Activated B cell treated with CpG ODN at 0.5 μM for 24 hours (primary cell): ENCODE data around the gene ESRRG. TPM values are rescaled to one million over a fixed set of nuclear protein-coding genes. Genes with fewer than 3 reads are reported as not detected.

Experiments used
- ATAC-seq: fragments of 200-7000 bp; cut with Tn5 transposase; one replicate; pipeline ENCODE4 v1.10.0; 2021; ENCODE audit warnings: low read depth, mild to moderate bottlenecking, moderate library complexity
- CTCF ChIA-PET: fragments of 350-600 bp; sonication (Branson Sonifier 250); formaldehyde crosslinking; loops from one replicate; lab custom pipeline; 2021; ENCODE audit warnings: antibody characterized with exemption; lab: Charles Lee
- POLR2A ChIA-PET: fragments of 350-600 bp; sonication (Branson Sonifier 250); formaldehyde crosslinking; loops from one replicate; lab custom pipeline; 2021; ENCODE audit warnings: antibody characterized with exemption; lab: Charles Lee
- DNase-seq: peaks from one replicate; pipeline ENCODE4 v3.0.0; 2022
- H3K27ac Mint-ChIP-seq: one replicate; pipeline ENCODE4 v1.8.0; 2020; ENCODE audit warnings: mixed read lengths
- H3K27me3 Mint-ChIP-seq: one replicate; pipeline ENCODE4 v1.8.0; 2021; ENCODE audit warnings: mixed read lengths
- H3K36me3 Mint-ChIP-seq: one replicate; pipeline ENCODE4 v1.8.0; 2021; ENCODE audit warnings: low read depth, mixed read lengths
- H3K4me1 Mint-ChIP-seq: one replicate; pipeline ENCODE4 v1.8.0; 2021; ENCODE audit warnings: mixed read lengths
- H3K4me3 Mint-ChIP-seq: one replicate; pipeline ENCODE4 v1.8.0; 2020; ENCODE audit warnings: mild to moderate bottlenecking, mixed read lengths
- H3K9me3 Mint-ChIP-seq: one replicate; pipeline ENCODE4 v1.8.0; 2020; ENCODE audit warnings: mixed read lengths
- CTCF ChIP-seq: fragments of 200-600 bp; IDR thresholded peaks from one replicate; pipeline ENCODE4 v1.8.0; 2022; ENCODE audit warnings: antibody characterized with exemption, mild to moderate bottlenecking
- intact Hi-C: fragments of 100-400 bp; cut with micrococcal nuclease; formaldehyde crosslinking; loops from one replicate; pipeline ENCODE4 v1.15.1; 2024
- total RNA-seq: library from RNA; stranded (reverse); gene quantifications from 2 replicates; pipeline ENCODE4 v1.2.3, GENCODE V29; 2022

Gene ESRRG
- total RNA-seq, 1 donor from 2014 or later, result not detected

GRCh38 chr1:216553766-216554165 is 169.5 kb downstream of the ESRRG start:
- H3K9me3 Mint-ChIP-seq, result no peaks in the 10 kb centered on the region
- no peaks in the 10 kb centered on the region for H3K27me3 Mint-ChIP-seq
- intact Hi-C loops, result no loop called here
- POLR2A ChIA-PET, result no interaction called here
- H3K27ac Mint-ChIP-seq, result no peak overlapping the region
- DNase-seq, result no peak
- no peak for TF ChIP-seq CTCF
- CTCF ChIA-PET, result no interaction called here
- no peaks in the 10 kb centered on the region for H3K4me1 Mint-ChIP-seq
- no peak overlapping the region for H3K4me3 Mint-ChIP-seq
- ATAC-seq, result no peak
- H3K36me3 Mint-ChIP-seq, result no peaks in the 10 kb centered on the region

- Mint-ChIP-seq H3K27ac (no peak overlapping the region), H3K36me3 (no peaks in the 10 kb centered on the region), H3K9me3 (no peaks in the 10 kb centered on the region), H3K4me1 (no peaks in the 10 kb centered on the region), H3K27me3 (no peaks in the 10 kb centered on the region), H3K4me3 (no peak overlapping the region)
- CTCF ChIA-PET, result no interaction called here
- intact Hi-C loops, result no loop called here
- ATAC-seq (no peak), DNase-seq (no peak)
- POLR2A ChIA-PET, result no interaction called here
- TF ChIP-seq CTCF, result no peak
Measured at GRCh38 chr1:216553040-216553439, 170.2 kb downstream of the ESRRG start.

GRCh38 chr1:216549796-216550195 is 173.4 kb downstream of the ESRRG start:
- ChIA-PET POLR2A (no interaction called here), CTCF (no interaction called here)
- intact Hi-C loops, result no loop called here
- ATAC-seq, result no peak
- H3K4me3 Mint-ChIP-seq, result no peak overlapping the region
- no peak overlapping the region for H3K27ac Mint-ChIP-seq
- no peak for TF ChIP-seq CTCF
- H3K36me3 Mint-ChIP-seq, result no peaks in the 10 kb centered on the region
- H3K27me3 Mint-ChIP-seq, result no peaks in the 10 kb centered on the region
- H3K9me3 Mint-ChIP-seq, result no peaks in the 10 kb centered on the region
- no peak for DNase-seq
- H3K4me1 Mint-ChIP-seq, result no peaks in the 10 kb centered on the region

- Mint-ChIP-seq H3K36me3 (no peaks in the 10 kb centered on the region), H3K4me1 (no peaks in the 10 kb centered on the region), H3K4me3 (no peak overlapping the region), H3K27ac (no peak overlapping the region), H3K9me3 (no peaks in the 10 kb centered on the region), H3K27me3 (no peaks in the 10 kb centered on the region)
- intact Hi-C loops, result no loop called here
- ATAC-seq (no peak), DNase-seq (no peak)
- no peak for TF ChIP-seq CTCF
- POLR2A ChIA-PET, result no interaction called here
- CTCF ChIA-PET, result no interaction called here
Measured at GRCh38 chr1:216542741-216543140, 180.5 kb downstream of the ESRRG start.

GRCh38 chr1:216542263-216542662 is 181.0 kb downstream of the ESRRG start:
- no peaks in the 10 kb centered on the region for H3K9me3 Mint-ChIP-seq
- no peak overlapping the region for H3K27ac Mint-ChIP-seq
- DNase-seq (no peak), ATAC-seq (no peak)
- intact Hi-C loops, result no loop called here
- CTCF ChIA-PET, result no interaction called here
- H3K27me3 Mint-ChIP-seq, result no peaks in the 10 kb centered on the region
- no peak for TF ChIP-seq CTCF
- POLR2A ChIA-PET, result no interaction called here
- H3K4me3 Mint-ChIP-seq, result no peak overlapping the region
- no peaks in the 10 kb centered on the region for H3K4me1 Mint-ChIP-seq
- H3K36me3 Mint-ChIP-seq, result no peaks in the 10 kb centered on the region
